B cell (primary cell): ENCODE measurements around the gene DLAT. TPM values are rescaled to one million over a fixed set of nuclear protein-coding genes. Genes with fewer than 3 reads are reported as not detected.
"Not testable (repeated sequence)": the region's sequence is repeated elsewhere in the genome, so short reads cannot be mapped to it uniquely, and the experiment has no call there.

ENCODE experiments used
- ATAC-seq: fragments of 200-7000 bp; cut with Tn5 transposase; one replicate; pipeline ENCODE4 v1.10.0; 2021; ENCODE audit warnings: low read depth, mild to moderate bottlenecking, moderate number of reproducible peaks, moderate library complexity
- CTCF ChIA-PET: fragments of 350-600 bp; sonication (Branson Sonifier 250); formaldehyde crosslinking; loops from one replicate; lab custom pipeline; 2021; ENCODE audit warnings: antibody characterized with exemption, inconsistent platforms; lab: Charles Lee
- POLR2A ChIA-PET: fragments of 350-600 bp; sonication (Branson Sonifier 250); formaldehyde crosslinking; loops from one replicate; lab custom pipeline; 2021; ENCODE audit warnings: antibody characterized with exemption; lab: Charles Lee
- DNase-seq: peaks from one replicate; pipeline ENCODE4 v3.0.0; 2013
- H2AFZ ChIP-seq: 2 replicates; pipeline ENCODE4 v1.6.1; 2012; ENCODE audit warnings: mild to moderate bottlenecking, low read depth, low read length; ENCODE audit not compliant: insufficient read depth, poor library complexity, severe bottlenecking
- H3K27ac ChIP-seq, 2 donors: 1 replicate in 1 of 2; 2 replicates in 1 of 2; pipeline ENCODE4 v1.5.1; 2012 to 2013; ENCODE audit warnings: low read length in 2 of 2, mild to moderate bottlenecking in 2 of 2, moderate library complexity in 1 of 2
- H3K27me3 ChIP-seq, 4 experiments: fragments of 200-600 bp in 1 of 4; sonication (generic) in 1 of 4; replicated peaks in 1 of 4; 1 replicate in 2 of 4; 2 replicates in 2 of 4; pipeline versions ENCODE4 v1.6.1 to v1.7.0; 2013 to 2016; ENCODE audit warnings: low read length in 3 of 4, mild to moderate bottlenecking in 2 of 4, mixed read lengths in 1 of 4, moderate library complexity in 1 of 4; ENCODE audit not compliant: insufficient read depth in 4 of 4, control insufficient read depth in 3 of 4; ENCODE audit errors: control extremely low read depth in 1 of 4
- H3K36me3 ChIP-seq, 2 experiments: replicated peaks in 1 of 2; 1 replicate in 1 of 2; 2 replicates in 1 of 2; pipeline versions ENCODE4 v1.6.1 to v1.7.1; 2013; ENCODE audit warnings: low read length in 1 of 2; ENCODE audit not compliant: insufficient read depth in 2 of 2, control insufficient read depth in 1 of 2; ENCODE audit errors: control extremely low read depth in 1 of 2, extremely low read depth in 1 of 2
- H3K4me1 ChIP-seq, 2 donors: fragments of 200-600 bp in 1 of 2; sonication (generic) in 1 of 2; 1 replicate in 1 of 2; 2 replicates in 1 of 2; pipeline versions ENCODE4 v1.5.1 to v1.6.1; 2013 to 2017; ENCODE audit warnings: low read length in 2 of 2; ENCODE audit not compliant: control insufficient read depth in 2 of 2, insufficient read depth in 2 of 2
- H3K4me2 ChIP-seq: replicated peaks from 2 replicates; pipeline ENCODE3; 2012; ENCODE audit warnings: mild to moderate bottlenecking, low read depth, low read length; ENCODE audit not compliant: poor library complexity, severe bottlenecking
- H3K4me3 ChIP-seq, 5 experiments: fragments of 200-600 bp in 1 of 5; sonication (generic) in 1 of 5; 1 replicate in 3 of 5; 2 replicates in 2 of 5; pipeline versions ENCODE4 v1.5.1 to v1.7.0; 2011 to 2016; ENCODE audit warnings: low read length in 4 of 5, mild to moderate bottlenecking in 4 of 5, low read depth in 2 of 5, control low read depth in 1 of 5, moderate library complexity in 1 of 5; ENCODE audit not compliant: insufficient read depth in 1 of 5; ENCODE audit errors: control extremely low read depth in 1 of 5, extremely low read depth in 1 of 5
- H3K79me2 ChIP-seq: fragments of 200-600 bp; sonication (generic); one replicate; pipeline ENCODE4 v1.6.0; 2016; ENCODE audit warnings: low read length; ENCODE audit not compliant: control insufficient read depth, insufficient read depth
- H3K9ac ChIP-seq: fragments of 200-600 bp; sonication (generic); 2 replicates; pipeline ENCODE4 v1.6.1; 2017; ENCODE audit warnings: mild to moderate bottlenecking, low read length, moderate library complexity
- H3K9me3 ChIP-seq, 3 donors: one replicate each; pipeline versions ENCODE4 v1.6.1 to v1.7.1; 2013; ENCODE audit warnings: low read length in 2 of 3; ENCODE audit not compliant: control insufficient read depth in 2 of 3, insufficient read depth in 1 of 3; ENCODE audit errors: control extremely low read depth in 1 of 3
- H4K20me1 ChIP-seq: 2 replicates; pipeline ENCODE4 v1.6.0; 2012; ENCODE audit warnings: mild to moderate bottlenecking, low read length; ENCODE audit not compliant: insufficient read depth, control insufficient read depth, poor library complexity, severe bottlenecking
- H3K27ac Mint-ChIP-seq: one replicate; pipeline ENCODE4 v1.8.0; 2021; ENCODE audit warnings: mixed read lengths
- H3K27me3 Mint-ChIP-seq: one replicate; pipeline ENCODE4 v1.8.0; 2021; ENCODE audit warnings: mixed read lengths
- H3K4me1 Mint-ChIP-seq: one replicate; pipeline ENCODE4 v1.8.0; 2021; ENCODE audit warnings: mixed read lengths
- H3K4me3 Mint-ChIP-seq: one replicate; pipeline ENCODE4 v1.8.0; 2021; ENCODE audit warnings: mixed read lengths
- H3K9me3 Mint-ChIP-seq: one replicate; pipeline ENCODE4 v1.8.0; 2022; ENCODE audit warnings: mixed read lengths; ENCODE audit not compliant: insufficient read depth
- EZH2 ChIP-seq: IDR thresholded peaks from 2 replicates; pipeline ENCODE4 v1.6.1; 2012; ENCODE audit warnings: borderline replicate concordance, low read depth, mild to moderate bottlenecking, moderate library complexity, low read length; ENCODE audit not compliant: insufficient read depth, poor library complexity, severe bottlenecking
- WGBS: methylation state at CpG from one replicate; pipeline ENCODE4 v1.1.5; 2013; ENCODE audit warnings: missing lambda C conversion rate; ENCODE audit not compliant: insufficient coverage; 5-methylcytosine and 5-hydroxymethylcytosine counted together
- intact Hi-C: fragments of 100-400 bp; cut with micrococcal nuclease; formaldehyde crosslinking; loops from one replicate; pipeline ENCODE4 v1.10.0; 2022
- polyA plus RNA-seq: library from polyadenylated mRNA; depleted of rRNA; stranded (reverse); fragments of >200 nt; gene quantifications from 2 replicates; pipeline ENCODE4 v1.2.3, GENCODE V29; 2012
- total RNA-seq, 2 donors: library from RNA; stranded (reverse); fragments of 120-200 nt in 1 of 2; gene quantifications; 1 replicate in 1 of 2; 2 replicates in 1 of 2; pipeline versions ENCODE4 v1.2.3 to v1.2.4, GENCODE V29; 2013 to 2022
- TF ChIP-seq, protein P1 (sequence below): fragments of 200-600 bp; IDR thresholded peaks from one replicate; pipeline ENCODE4 v1.8.0; 2022; ENCODE audit warnings: antibody characterized with exemption, mild to moderate bottlenecking

DLAT gene
- total and polyA plus RNA-seq, 2 donors (not counting 1 experiment from before 2014, with no cell fraction given) = 8.9 to 19.8 TPM

DNA sequence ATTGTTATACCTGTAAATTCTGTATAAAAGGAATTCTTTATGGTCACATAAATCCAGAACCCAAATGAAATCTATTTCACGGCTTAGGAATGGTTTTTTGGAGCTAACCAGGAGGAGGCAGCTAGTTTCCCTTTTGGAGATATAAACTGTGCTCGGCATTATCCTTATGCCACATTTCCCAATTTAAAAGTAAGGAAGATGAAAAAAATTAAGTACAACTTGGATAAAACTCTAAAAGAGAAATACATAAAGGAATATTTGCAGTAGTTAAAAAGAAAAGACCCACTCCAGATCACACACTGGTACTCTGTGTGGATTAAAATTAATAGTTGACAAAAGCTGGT is 17.7 kb downstream of the DLAT start:
- intact Hi-C loops = no loop called here
- Histone ChIP-seq H3K79me2 (no peaks in the 10 kb centered on the region), H3K4me3 (no peak overlapping the region), H3K4me2 (no peak overlapping the region), H3K9ac (no peak overlapping the region), H3K36me3 (peaks cover 8 to 51% of the 10 kb centered on the region in 2 experiments), H3K9me3 (no peaks in the 10 kb centered on the region), H3K27ac (no peak overlapping the region), H2AFZ (no peak overlapping the region), H3K4me1 (peaks cover under 1% of the 10 kb centered on the region in 2 donors), H3K27me3 (no peaks in the 10 kb centered on the region), H4K20me1 (no peaks in the 10 kb centered on the region)
- whole genome bisulfite sequencing = no CpG with 5 or more reads among the region's 2 CpGs
- no peak overlapping the region for H3K27ac Mint-ChIP-seq
- no peak for ATAC-seq
- TF ChIP-seq EZH2 = no peak
- TF ChIP-seq, protein P1, sequence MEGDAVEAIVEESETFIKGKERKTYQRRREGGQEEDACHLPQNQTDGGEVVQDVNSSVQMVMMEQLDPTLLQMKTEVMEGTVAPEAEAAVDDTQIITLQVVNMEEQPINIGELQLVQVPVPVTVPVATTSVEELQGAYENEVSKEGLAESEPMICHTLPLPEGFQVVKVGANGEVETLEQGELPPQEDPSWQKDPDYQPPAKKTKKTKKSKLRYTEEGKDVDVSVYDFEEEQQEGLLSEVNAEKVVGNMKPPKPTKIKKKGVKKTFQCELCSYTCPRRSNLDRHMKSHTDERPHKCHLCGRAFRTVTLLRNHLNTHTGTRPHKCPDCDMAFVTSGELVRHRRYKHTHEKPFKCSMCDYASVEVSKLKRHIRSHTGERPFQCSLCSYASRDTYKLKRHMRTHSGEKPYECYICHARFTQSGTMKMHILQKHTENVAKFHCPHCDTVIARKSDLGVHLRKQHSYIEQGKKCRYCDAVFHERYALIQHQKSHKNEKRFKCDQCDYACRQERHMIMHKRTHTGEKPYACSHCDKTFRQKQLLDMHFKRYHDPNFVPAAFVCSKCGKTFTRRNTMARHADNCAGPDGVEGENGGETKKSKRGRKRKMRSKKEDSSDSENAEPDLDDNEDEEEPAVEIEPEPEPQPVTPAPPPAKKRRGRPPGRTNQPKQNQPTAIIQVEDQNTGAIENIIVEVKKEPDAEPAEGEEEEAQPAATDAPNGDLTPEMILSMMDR = no peak
- no peak overlapping the region for H3K4me3 Mint-ChIP-seq
- ChIA-PET POLR2A (no interaction called here), CTCF (interaction anchor here (0.6 kb wide), 1 partner anchor 190 kb away, joined by 5 read pairs; no protein-coding TSS in a partner anchor)
- H3K9me3 Mint-ChIP-seq = no peaks in the 10 kb centered on the region
- no peaks in the 10 kb centered on the region for H3K27me3 Mint-ChIP-seq
- no peak for DNase-seq
- peaks cover 6% of the 10 kb centered on the region for H3K4me1 Mint-ChIP-seq

DNA sequence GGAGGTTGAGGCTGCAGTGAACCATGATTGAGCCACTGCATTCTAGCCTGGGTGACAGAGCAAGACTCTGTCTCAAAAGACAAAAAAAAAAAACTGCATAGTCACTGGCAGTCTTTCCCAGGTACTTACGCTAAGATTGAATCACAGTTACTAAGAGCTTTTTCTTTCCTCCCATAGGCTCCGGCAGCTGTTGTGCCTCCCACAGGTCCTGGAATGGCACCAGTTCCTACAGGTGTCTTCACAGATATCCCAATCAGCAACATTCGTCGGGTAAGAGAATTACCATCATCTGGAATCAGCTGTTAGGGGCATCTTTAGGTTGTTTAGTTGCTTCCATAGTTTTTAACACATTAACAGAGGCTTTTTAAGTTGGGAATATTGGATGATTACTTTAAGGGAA is 19.8 kb downstream of the DLAT start:
- Histone ChIP-seq H3K27ac (no peak overlapping the region), H3K9ac (no peak overlapping the region), H3K4me2 (no peak overlapping the region), H3K36me3 (peaks cover 8 to 42% of the 10 kb centered on the region in 2 experiments), H2AFZ (no peak overlapping the region), H4K20me1 (no peaks in the 10 kb centered on the region), H3K27me3 (no peaks in the 10 kb centered on the region), H3K4me3 (no peak overlapping the region), H3K9me3 (no peaks in the 10 kb centered on the region), H3K4me1 (peaks cover 16 to 18% of the 10 kb centered on the region in 2 donors), H3K79me2 (peaks cover 10% of the 10 kb centered on the region)
- CTCF ChIA-PET = no interaction called here
- no peak overlapping the region for H3K4me3 Mint-ChIP-seq
- intact Hi-C loops = no loop called here
- POLR2A ChIA-PET = no interaction called here
- ATAC-seq = no peak
- peaks cover 24% of the 10 kb centered on the region for H3K4me1 Mint-ChIP-seq
- no peaks in the 10 kb centered on the region for H3K27me3 Mint-ChIP-seq
- H3K9me3 Mint-ChIP-seq = no peaks in the 10 kb centered on the region
- TF ChIP-seq, protein P1 = no peak
- TF ChIP-seq EZH2 = no peak
- no peak for DNase-seq
- 100% methylated on average over 2 of the region's 4 CpGs for WGBS
- no peak overlapping the region for H3K27ac Mint-ChIP-seq

DNA sequence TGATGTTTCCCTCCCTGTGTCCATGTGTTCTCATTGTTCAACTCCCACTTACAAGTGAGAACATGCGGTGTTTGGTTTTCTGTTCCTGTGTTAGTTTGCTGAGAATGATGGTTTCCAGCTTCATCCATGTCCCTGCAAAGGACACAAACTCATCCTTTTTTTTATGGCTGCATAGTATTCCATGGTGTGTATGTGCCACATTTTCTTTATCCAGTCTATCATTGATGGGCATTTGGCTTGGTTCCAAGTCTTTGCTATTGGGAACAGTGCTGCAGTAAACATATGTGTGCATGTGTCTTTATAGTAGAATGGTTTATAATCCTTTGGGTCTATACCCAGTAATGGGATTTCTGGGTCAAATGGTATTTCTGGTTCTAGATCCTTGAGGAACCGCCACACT is 21.4 kb downstream of the DLAT start:
- H3K9me3 Mint-ChIP-seq, H3K27ac Mint-ChIP-seq, H3K4me3 ChIP-seq, H3K9me3 ChIP-seq, H3K9ac ChIP-seq, POLR2A ChIA-PET, H4K20me1 ChIP-seq, DNase-seq, H3K27me3 Mint-ChIP-seq, H3K4me3 Mint-ChIP-seq, H3K27ac ChIP-seq, H2AFZ ChIP-seq, CTCF ChIA-PET, H3K27me3 ChIP-seq, H3K4me2 ChIP-seq, ATAC-seq, intact Hi-C loops: not testable (repeated sequence)
- peaks cover 12% of the 10 kb centered on the region for H3K79me2 ChIP-seq
- peaks cover 39% of the 10 kb centered on the region for H3K4me1 Mint-ChIP-seq
- H3K4me1 ChIP-seq = peaks cover 32 to 35% of the 10 kb centered on the region in 2 donors
- WGBS = no CpG with 5 or more reads among the region's 2 CpGs
- peaks cover 5 to 28% of the 10 kb centered on the region in 2 experiments for H3K36me3 ChIP-seq
